ENCODE measurements around the gene SLC24A3.

DNA sequence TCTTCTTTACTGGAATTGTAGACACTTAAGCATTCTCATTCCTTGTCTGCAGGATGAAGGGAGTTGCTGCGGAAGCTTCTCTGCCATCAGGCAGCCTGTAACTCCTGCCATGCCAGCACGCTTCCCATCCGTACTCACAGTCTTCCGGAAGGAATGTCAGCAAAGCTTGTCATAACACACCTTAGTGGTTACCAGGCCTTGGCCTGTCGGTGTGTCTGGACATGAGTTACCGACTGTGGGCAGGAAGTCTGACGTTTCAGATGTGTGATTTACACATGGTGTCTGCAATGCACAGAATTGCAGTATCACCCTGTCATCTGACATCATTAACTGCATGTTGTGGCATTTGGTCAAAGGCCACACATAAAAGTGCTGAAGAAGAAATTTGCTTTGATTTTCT lies 102.2 kb downstream of the SLC24A3 start:
- TF ChIP-seq, protein P1, sequence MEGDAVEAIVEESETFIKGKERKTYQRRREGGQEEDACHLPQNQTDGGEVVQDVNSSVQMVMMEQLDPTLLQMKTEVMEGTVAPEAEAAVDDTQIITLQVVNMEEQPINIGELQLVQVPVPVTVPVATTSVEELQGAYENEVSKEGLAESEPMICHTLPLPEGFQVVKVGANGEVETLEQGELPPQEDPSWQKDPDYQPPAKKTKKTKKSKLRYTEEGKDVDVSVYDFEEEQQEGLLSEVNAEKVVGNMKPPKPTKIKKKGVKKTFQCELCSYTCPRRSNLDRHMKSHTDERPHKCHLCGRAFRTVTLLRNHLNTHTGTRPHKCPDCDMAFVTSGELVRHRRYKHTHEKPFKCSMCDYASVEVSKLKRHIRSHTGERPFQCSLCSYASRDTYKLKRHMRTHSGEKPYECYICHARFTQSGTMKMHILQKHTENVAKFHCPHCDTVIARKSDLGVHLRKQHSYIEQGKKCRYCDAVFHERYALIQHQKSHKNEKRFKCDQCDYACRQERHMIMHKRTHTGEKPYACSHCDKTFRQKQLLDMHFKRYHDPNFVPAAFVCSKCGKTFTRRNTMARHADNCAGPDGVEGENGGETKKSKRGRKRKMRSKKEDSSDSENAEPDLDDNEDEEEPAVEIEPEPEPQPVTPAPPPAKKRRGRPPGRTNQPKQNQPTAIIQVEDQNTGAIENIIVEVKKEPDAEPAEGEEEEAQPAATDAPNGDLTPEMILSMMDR (conservative IDR thresholded peaks at IDR 0.05), result no peak
- no peak for TF ChIP-seq EZH2 (IDR thresholded peaks at IDR 0.05; ENCODE audit: low read depth)

Measured in PC-9 (cell line).